Left lobe of liver (tissue), 2 donors: ENCODE data around the gene MAP2K6. TPM values are rescaled to one million over a fixed set of nuclear protein-coding genes. Genes with fewer than 3 reads are reported as not detected.

Source experiments
- ATAC-seq: fragments of 200-7000 bp; cut with Tn5 transposase; one replicate; pipeline ENCODE4 v1.9.1; 2020; ENCODE audit warnings: mild to moderate bottlenecking, moderate library complexity
- DNase-seq: peaks from one replicate; pipeline ENCODE4 v3.0.0-alpha.2; 2020; ENCODE audit warnings: low spot score
- total RNA-seq: library from RNA; stranded (reverse); gene quantifications from one replicate; pipeline ENCODE4 v1.2.1, GENCODE V29; 2021
- donor health status: DM: no; HTN: no; CAD: no; lungs with moderate emphysema.
- donor health status: DM: no; HTN: yes; CAD: no.

MAP2K6 gene
- total RNA-seq, 1 donor from 2014 or later, result 2.6 TPM

DNA sequence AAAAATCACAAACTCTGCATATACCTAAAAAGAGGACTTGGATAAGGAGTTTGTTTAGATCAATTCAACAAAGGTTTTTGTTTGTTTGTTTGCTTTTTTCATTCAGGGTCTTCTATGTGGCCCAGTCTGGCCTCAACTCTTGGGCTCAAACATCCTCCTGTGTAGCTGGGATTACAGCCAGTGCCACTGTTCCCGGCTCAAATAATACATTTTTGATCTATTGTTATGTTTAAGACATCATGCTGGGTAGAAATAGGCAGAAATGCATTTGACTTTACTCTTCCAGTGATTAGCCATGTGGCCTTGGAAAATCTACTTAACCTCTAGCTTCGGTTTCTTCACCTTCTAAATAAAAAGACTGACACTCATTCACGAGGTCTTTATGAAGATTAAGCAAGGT, 11.5 kb downstream of the MAP2K6 start:
- no peak for ATAC-seq
- no peak for DNase-seq

- ATAC-seq, result no peak
- no peak for DNase-seq
These were observed 13.1 kb downstream of the MAP2K6 start for GRCh38 chr17:69427486-69428197.

- ATAC-seq, result peak; percentile 16
- no peak for DNase-seq
These were observed 13.9 kb downstream of the MAP2K6 start for GRCh38 chr17:69428252-69428980.

DNA sequence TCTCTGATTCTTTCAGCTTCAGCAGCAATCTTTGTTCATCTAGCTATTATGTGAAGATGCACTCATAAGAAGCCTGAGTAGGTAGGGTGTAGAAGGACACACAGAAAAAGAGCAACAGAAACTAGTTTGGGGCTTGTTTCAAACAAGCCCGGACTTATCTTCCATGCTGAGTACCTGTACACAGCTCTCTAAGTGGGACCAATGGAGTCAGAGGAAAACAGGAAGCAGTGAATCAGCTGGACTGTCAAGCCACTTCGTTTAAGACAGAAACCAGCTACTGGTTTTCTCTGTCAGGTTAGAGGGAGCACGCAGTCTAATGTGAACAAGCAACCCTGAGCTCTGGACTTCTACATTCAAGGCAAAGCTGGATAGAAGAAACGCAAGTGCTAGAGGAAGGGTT, 16.0 kb downstream of the MAP2K6 start:
- DNase-seq (no peak), ATAC-seq (no peak)

DNA sequence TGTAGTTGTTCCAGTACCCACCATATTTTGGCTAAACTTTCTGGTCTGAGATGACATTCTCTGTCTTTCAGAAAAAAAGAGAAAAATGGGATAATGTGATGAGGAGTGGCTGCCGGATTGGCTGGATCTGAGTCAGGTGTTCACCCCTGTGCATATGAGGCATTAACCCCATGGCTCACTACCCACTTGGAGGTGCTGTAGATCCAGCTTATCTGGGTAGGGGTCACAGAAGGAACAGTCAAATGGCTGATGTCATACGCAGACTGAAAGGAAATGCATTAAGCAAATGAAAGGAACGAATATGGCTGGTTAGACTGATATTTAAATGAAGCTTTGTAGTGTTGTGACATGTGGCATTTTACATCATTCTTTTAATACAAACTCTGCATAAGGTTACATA, 17.3 kb downstream of the MAP2K6 start:
- ATAC-seq, result no peak
- DNase-seq, result no peak

DNA sequence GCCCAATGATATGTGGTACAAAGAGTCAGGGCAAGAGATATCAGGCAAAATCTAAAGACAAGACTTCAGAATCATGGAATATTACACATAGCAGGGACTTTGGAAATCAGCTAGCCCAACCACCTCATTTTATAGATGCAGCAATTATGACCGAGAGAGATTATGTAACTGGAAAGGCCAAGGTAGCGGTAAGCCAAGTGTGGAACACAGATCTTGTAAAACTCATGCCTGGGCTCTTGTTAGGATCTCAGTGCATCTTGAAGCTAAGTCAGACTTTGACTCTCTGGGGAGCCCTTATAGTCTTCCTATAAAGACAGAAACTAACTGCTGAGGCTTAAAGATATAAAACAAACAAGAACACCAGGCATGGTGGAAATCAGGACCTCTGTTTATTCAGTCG, 18.6 kb downstream of the MAP2K6 start:
- DNase-seq (no peak), ATAC-seq (no peak)

- ATAC-seq (no peak), DNase-seq (no peak)
These were observed 19.7 kb downstream of the MAP2K6 start for GRCh38 chr17:69434164-69434579.

- no peak for DNase-seq
- no peak for ATAC-seq
These were observed 21.6 kb downstream of the MAP2K6 start for GRCh38 chr17:69435971-69436696.

- DNase-seq, result no peak
- ATAC-seq, result no peak
These were observed 23.0 kb downstream of the MAP2K6 start for GRCh38 chr17:69437475-69437874.

DNA sequence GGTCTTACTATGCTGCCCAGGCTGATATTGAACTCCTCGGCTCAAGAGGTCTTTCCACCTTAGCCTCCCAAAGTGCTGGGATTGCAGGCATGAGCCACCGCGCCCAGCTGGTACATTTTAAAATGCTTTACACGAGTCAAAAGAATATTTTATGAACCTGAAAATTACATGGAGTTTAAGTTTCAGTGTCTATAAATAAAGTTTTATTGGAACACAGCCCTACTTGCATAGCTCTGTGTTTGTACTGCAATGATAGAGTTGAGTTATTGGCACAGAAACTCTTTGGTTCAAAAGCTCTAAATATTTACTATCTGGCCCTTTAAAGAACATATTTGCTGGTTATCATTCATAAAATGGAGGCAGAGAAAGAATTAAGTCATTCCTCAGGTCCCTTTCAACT, 24.3 kb downstream of the MAP2K6 start:
- no peak for ATAC-seq
- DNase-seq, result no peak

GRCh38 chr17:69441179-69441578, 26.7 kb downstream of the MAP2K6 start:
- DNase-seq, result no peak
- no peak for ATAC-seq

DNA sequence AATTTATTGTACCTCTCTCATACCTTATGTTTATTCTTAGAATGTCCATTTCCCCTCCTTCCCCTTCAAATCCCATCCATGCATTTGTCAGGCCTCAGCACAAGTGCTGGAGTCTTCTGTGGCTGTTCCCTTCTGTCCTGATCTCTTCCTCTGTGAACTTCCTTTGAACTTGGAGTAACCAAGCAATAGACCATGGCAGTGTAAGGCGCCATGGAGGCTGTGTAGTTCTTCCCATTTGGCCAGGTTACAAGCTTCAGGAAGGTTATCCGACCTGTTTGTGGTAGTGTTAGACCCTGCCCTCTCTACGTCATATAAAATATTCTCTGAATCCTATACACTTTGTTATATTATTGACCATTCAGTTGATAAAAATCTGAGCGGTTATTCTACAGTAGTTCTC, 28.6 kb downstream of the MAP2K6 start:
- DNase-seq (no peak), ATAC-seq (no peak)

GRCh38 chr17:69444023-69444422, 29.5 kb downstream of the MAP2K6 start:
- no peak for ATAC-seq
- no peak for DNase-seq

- DNase-seq, result no peak
- no peak for ATAC-seq
These were observed 30.6 kb downstream of the MAP2K6 start for GRCh38 chr17:69445132-69445531.

DNA sequence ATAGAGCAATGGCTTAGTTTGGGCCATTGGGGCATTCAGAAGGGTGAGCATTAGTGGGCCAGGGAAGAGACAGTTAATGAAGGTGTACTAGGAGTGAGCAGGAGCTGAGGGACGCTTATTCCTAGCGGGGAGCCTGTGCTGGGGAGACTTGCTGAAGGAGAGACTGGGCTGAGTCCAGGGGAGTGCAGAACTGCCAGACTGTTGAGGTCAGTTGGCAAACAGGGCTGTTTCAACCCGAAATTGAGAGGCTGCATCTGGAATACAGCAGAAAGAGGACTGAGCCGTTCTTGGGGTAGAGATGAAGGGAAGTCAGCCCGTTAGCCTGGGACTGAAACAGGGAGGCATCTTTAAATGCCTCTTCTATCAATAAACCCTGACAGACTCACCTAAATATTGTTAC, 33.2 kb downstream of the MAP2K6 start:
- ATAC-seq, result no peak
- DNase-seq, result no peak

DNA sequence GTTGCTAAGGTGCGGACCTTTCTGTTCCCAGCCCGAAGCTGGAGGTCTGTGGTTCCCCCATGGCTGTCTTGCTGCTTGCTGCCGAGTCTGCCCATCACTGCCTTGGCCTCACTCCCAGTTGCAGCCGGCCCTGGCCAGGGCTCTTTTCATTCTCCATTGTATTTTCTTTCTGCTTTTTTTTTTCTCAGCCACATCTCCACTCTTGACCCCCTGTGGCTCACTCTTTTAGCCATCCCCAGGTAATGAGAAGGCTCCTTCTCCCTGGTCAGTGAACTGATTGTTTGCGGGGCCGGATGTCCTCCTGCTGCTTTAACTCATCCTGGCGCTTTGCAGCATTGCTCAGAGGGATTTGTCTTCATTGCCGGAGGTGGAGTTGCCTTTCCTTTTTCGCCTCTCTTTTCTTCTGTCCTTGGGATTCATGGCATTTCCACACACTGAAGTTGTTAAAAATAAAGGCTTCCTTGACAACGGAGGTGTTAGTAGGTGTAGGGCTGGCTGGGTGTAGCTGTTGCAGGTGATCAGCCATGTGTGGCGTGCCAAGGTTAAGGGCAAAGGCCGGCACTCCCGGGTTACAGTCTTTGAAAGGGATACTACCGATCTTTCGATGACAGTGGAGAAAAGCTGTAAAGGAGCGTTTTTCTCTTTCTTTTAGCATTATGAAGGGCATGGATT, 34.1 kb downstream of the MAP2K6 start:
- ATAC-seq (peak; percentile 99), DNase-seq (peak; percentile 72)

- DNase-seq, result no peak
- ATAC-seq, result no peak
These were observed 35.6 kb downstream of the MAP2K6 start for GRCh38 chr17:69450131-69450530.

- DNase-seq (no peak), ATAC-seq (no peak)
These were observed 36.4 kb downstream of the MAP2K6 start for GRCh38 chr17:69450918-69451317.

DNA sequence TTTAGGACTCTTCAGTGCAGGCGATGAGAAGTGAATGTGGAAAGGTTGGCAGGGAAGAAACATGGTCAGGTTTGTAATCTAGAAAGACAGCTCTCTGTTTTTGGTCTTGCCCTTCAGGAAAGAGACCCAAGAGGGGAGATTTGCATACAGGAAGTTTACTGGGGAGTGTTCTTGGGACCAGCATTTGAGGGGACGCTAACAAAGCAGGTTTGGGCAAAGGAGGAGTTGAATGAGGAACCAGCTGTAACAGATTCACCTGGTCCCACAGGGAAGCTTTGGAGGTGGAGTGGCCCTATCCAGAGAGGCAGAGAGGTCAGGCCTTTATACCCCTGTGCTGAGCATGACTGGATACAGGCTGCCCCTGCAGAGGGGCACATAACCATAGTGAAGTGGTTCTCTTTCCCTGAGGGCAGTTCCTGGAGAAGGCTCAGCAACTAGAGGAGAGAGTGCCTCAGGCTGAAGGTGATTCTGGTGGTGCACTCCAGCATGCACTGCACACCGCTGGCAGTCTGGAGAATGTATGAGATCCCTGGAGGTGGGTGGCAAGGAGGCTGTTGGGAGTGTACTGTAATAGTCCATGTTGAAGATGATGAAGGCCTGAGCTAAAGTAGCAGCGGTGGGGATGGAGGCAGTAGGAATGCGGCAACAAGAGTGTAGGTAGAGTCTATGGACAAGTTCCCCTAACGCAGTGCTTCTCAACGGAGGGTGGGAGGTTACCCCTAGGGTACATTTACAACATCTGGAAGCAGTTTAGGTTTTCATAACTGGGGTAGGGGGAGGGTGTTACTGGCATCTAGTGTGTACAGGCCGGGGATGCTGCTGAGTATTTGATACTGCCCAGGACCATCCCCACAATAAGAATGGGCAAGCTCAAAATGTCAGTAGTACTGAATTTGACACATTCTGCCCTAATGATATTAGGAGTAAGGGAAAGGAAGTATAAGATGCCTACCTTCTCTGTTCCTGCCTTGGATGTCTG, 37.2 kb downstream of the MAP2K6 start:
- ATAC-seq, result no peak
- DNase-seq, result no peak

DNA sequence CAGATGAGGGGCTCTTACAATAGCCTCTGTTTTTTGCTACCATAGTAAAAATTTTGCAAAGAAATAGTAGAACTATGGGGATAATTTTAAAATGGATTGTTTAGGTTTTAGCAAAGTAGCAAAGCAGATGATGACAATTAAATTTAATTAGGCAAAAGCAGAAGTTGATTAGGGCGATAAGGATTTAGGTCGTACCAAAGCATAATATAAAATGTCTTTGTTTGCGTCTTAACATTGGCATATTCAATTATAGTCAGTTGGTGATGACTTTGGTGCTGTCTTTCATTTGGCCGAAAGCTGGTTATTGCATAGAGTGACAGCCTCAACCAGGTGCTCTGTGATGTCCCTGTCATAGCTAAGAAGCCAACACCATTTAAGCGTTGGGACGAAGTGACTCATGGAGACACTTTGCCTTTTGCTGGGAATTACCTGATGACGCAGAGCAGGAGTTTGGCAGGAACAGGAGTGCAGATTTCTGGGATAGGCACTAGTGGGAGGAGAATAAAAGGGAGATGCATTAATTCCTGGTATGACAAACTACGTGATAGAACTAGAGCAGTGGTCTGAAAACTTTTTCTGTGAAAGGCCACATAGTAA, 38.3 kb downstream of the MAP2K6 start:
- no peak for DNase-seq
- no peak for ATAC-seq
